GM12891 (cell line): ENCODE measurements around the gene ADAMTS17.

ENCODE experiments used
- POLR2A ChIP-seq: IDR thresholded peaks from 2 replicates; pipeline ENCODE4 v1.6.1; 2011; ENCODE audit warnings: low read depth, low read length, control low read depth
- POLR2AphosphoS5 ChIP-seq: IDR thresholded peaks from 2 replicates; pipeline ENCODE4 v1.6.1; 2011; ENCODE audit warnings: low read depth, low read length, control low read depth
- POU2F2 ChIP-seq: IDR thresholded peaks from 2 replicates; pipeline ENCODE4 v1.6.1; 2011; ENCODE audit warnings: low read depth, mild to moderate bottlenecking, control low read depth, low read length, moderate library complexity
- SPI1 ChIP-seq: IDR thresholded peaks from 2 replicates; pipeline ENCODE4 v1.6.1; 2011; ENCODE audit warnings: low read depth, low read length, control low read depth
- TAF1 ChIP-seq: IDR thresholded peaks from 2 replicates; pipeline ENCODE4 v1.6.1; 2011; ENCODE audit warnings: low read depth, low read length, control low read depth

DNA sequence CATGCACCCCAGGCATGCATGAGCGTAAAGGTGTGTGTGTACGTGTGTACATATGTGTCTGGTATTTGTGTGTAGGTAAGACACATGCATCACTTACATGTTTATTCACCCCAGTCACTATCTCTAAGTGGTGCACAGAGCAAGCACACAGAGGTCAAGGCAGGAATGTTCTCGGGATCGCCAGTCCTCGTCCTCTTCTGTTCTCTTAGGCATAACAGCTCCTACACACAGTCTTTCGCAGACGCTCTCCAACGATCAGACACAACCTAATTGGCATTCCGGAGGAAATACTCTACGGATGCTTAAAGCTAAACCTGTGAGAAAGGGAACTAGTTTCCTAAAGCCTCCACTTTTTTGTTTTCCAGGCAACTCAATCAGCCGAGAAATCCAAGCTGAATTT, 95.9 kb downstream of the ADAMTS17 start:
- TF ChIP-seq POLR2A (no peak), POU2F2 (no peak), POLR2AphosphoS5 (no peak), SPI1 (no peak), TAF1 (no peak)
